Measurements from ENCODE around the gene CFB. TPM values are rescaled to one million over a fixed set of nuclear protein-coding genes. Genes with fewer than 3 reads are reported as not detected.

Gene CFB
- total RNA-seq, 1 experiment from 2014 or later: 1.4 TPM

DNA sequence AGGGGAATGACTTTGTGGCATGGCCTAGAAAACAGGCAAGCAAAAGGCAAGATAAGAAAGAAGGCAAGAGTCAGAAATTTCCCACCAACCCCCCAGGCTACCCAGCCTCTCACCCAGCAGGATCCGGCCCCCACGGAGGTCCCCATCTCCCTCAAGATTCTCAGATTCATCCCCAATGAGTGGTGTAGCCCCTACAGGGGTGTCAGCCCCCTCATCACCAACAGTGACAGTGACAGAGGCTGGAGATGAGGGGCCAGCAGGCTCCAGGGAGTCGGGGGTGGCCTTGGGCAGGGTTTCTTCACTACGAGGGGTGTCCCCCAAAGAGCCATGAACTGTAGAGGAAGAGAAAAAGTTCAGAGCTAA, 49.4 kb upstream of the CFB start (continued):
- TF ChIP-seq, protein P1, sequence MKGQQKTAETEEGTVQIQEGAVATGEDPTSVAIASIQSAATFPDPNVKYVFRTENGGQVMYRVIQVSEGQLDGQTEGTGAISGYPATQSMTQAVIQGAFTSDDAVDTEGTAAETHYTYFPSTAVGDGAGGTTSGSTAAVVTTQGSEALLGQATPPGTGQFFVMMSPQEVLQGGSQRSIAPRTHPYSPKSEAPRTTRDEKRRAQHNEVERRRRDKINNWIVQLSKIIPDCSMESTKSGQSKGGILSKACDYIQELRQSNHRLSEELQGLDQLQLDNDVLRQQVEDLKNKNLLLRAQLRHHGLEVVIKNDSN (CRISPR knock-in tag; IDR thresholded peaks at IDR 0.05): no peak
- TF ChIP-seq, protein P2, sequence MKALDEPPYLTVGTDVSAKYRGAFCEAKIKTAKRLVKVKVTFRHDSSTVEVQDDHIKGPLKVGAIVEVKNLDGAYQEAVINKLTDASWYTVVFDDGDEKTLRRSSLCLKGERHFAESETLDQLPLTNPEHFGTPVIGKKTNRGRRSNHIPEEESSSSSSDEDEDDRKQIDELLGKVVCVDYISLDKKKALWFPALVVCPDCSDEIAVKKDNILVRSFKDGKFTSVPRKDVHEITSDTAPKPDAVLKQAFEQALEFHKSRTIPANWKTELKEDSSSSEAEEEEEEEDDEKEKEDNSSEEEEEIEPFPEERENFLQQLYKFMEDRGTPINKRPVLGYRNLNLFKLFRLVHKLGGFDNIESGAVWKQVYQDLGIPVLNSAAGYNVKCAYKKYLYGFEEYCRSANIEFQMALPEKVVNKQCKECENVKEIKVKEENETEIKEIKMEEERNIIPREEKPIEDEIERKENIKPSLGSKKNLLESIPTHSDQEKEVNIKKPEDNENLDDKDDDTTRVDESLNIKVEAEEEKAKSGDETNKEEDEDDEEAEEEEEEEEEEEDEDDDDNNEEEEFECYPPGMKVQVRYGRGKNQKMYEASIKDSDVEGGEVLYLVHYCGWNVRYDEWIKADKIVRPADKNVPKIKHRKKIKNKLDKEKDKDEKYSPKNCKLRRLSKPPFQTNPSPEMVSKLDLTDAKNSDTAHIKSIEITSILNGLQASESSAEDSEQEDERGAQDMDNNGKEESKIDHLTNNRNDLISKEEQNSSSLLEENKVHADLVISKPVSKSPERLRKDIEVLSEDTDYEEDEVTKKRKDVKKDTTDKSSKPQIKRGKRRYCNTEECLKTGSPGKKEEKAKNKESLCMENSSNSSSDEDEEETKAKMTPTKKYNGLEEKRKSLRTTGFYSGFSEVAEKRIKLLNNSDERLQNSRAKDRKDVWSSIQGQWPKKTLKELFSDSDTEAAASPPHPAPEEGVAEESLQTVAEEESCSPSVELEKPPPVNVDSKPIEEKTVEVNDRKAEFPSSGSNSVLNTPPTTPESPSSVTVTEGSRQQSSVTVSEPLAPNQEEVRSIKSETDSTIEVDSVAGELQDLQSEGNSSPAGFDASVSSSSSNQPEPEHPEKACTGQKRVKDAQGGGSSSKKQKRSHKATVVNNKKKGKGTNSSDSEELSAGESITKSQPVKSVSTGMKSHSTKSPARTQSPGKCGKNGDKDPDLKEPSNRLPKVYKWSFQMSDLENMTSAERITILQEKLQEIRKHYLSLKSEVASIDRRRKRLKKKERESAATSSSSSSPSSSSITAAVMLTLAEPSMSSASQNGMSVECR (CRISPR knock-in tag; IDR thresholded peaks at IDR 0.05; ENCODE audit: borderline replicate concordance): no peak

DNA sequence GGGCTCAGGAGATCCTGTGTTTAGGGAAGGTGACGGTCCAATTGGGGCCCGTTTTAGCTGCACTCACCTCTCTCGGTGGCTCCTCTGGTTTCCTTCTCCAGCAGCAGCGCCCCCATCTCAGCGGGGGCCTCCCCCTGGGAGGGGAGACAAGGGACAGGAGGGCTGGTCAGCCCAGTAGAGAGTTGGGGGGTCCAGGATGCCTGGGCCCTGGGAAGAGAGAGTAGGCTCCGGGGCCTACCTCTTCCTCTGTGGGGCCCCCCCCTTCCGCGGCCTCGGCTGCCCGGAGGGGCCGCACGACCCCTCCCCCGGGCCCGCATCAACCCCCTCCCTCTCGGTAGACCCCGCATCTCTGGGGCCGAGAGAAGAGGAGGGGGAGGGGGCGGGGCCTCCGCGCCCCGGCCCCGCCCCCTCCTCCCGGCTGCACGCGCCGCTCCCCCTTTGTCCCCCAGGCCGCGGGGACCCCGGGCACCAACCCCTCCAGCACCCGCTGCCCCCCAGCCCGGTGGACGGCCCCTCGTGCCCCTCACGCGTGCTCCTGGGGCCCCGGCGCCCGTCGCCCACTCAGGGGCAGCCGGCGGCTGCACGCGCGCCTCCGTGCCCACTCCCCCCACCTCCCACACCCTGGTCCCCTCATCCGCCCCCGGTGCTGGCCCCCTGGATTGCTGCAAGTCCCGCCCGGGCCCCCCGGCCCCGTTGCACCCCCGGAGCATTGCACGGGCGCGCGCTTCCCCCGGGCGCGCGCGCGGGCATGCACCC, 48.9 kb upstream of the CFB start:
- CTCF ChIA-PET: interaction anchor here (1.0 to 2.6 kb wide), 11 partner anchors 8 to 298 kb away, joined by 4 to 22 read pairs (median 5); no protein-coding TSS in a partner anchor
- DNase-seq (ENCODE audit: low spot score) (no peak), ATAC-seq (peak; percentile 25)
- H3K27ac Mint-ChIP-seq: peak overlapping the region; percentile 85; the same call in 1 of the 2 replicates
- H3K36me3 Mint-ChIP-seq: peaks cover 34% of the 10 kb centered on the region
- H3K4me1 Mint-ChIP-seq: peaks cover 15% of the 10 kb centered on the region
- H3K4me3 Mint-ChIP-seq: peak overlapping the region; percentile 77
- POLR2A ChIA-PET: interaction anchor here (0.6 to 2.1 kb wide), 4 partner anchors 10 to 960 kb away, joined by 3 to 6 read pairs (median 4); partner anchors contain the start of genes HSPA1B and NEU1
- no peaks in the 10 kb centered on the region for H3K27me3 Mint-ChIP-seq (ENCODE audit: low read depth)
- H3K9me3 Mint-ChIP-seq: no peaks in the 10 kb centered on the region
- TF ChIP-seq EMX1 (CRISPR knock-in tag; IDR thresholded peaks at IDR 0.05) (no peak), ZNF232 (CRISPR knock-in tag; IDR thresholded peaks at IDR 0.05) (no peak), ZNF219 (CRISPR knock-in tag; IDR thresholded peaks at IDR 0.05; ENCODE audit: borderline replicate concordance) (no peak), JAZF1 (CRISPR knock-in tag; IDR thresholded peaks at IDR 0.05) (no peak), ZNF396 (CRISPR knock-in tag; IDR thresholded peaks at IDR 0.05; ENCODE audit: borderline replicate concordance) (no peak), GTF2I (CRISPR knock-in tag; conservative IDR thresholded peaks at IDR 0.05) (no peak), SMAD3 (CRISPR knock-in tag; IDR thresholded peaks at IDR 0.05; ENCODE audit: borderline replicate concordance) (no peak), GABPB1 (CRISPR knock-in tag; IDR thresholded peaks at IDR 0.05) (no peak), ESRRA (CRISPR knock-in tag; IDR thresholded peaks at IDR 0.05; ENCODE audit: borderline replicate concordance) (no peak)
- TF ChIP-seq, protein P3, sequence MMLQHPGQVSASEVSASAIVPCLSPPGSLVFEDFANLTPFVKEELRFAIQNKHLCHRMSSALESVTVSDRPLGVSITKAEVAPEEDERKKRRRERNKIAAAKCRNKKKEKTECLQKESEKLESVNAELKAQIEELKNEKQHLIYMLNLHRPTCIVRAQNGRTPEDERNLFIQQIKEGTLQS (CRISPR knock-in tag; conservative IDR thresholded peaks at IDR 0.05): no peak
- TF ChIP-seq, protein P4, sequence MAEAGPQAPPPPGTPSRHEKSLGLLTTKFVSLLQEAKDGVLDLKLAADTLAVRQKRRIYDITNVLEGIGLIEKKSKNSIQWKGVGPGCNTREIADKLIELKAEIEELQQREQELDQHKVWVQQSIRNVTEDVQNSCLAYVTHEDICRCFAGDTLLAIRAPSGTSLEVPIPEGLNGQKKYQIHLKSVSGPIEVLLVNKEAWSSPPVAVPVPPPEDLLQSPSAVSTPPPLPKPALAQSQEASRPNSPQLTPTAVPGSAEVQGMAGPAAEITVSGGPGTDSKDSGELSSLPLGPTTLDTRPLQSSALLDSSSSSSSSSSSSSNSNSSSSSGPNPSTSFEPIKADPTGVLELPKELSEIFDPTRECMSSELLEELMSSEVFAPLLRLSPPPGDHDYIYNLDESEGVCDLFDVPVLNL (CRISPR knock-in tag; IDR thresholded peaks at IDR 0.05; ENCODE audit: borderline replicate concordance, low read depth): no peak
- TF ChIP-seq, protein P5, sequence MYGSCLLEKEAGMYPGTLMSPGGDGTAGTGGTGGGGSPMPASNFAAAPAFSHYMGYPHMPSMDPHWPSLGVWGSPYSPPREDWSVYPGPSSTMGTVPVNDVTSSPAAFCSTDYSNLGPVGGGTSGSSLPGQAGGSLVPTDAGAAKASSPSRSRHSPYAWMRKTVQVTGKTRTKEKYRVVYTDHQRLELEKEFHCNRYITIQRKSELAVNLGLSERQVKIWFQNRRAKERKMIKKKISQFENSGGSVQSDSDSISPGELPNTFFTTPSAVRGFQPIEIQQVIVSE (CRISPR knock-in tag; IDR thresholded peaks at IDR 0.05; ENCODE audit: borderline replicate concordance): no peak
- TF ChIP-seq, protein P6, sequence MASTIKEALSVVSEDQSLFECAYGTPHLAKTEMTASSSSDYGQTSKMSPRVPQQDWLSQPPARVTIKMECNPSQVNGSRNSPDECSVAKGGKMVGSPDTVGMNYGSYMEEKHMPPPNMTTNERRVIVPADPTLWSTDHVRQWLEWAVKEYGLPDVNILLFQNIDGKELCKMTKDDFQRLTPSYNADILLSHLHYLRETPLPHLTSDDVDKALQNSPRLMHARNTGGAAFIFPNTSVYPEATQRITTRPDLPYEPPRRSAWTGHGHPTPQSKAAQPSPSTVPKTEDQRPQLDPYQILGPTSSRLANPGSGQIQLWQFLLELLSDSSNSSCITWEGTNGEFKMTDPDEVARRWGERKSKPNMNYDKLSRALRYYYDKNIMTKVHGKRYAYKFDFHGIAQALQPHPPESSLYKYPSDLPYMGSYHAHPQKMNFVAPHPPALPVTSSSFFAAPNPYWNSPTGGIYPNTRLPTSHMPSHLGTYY (CRISPR knock-in tag; IDR thresholded peaks at IDR 0.05): no peak
- TF ChIP-seq, protein P7, sequence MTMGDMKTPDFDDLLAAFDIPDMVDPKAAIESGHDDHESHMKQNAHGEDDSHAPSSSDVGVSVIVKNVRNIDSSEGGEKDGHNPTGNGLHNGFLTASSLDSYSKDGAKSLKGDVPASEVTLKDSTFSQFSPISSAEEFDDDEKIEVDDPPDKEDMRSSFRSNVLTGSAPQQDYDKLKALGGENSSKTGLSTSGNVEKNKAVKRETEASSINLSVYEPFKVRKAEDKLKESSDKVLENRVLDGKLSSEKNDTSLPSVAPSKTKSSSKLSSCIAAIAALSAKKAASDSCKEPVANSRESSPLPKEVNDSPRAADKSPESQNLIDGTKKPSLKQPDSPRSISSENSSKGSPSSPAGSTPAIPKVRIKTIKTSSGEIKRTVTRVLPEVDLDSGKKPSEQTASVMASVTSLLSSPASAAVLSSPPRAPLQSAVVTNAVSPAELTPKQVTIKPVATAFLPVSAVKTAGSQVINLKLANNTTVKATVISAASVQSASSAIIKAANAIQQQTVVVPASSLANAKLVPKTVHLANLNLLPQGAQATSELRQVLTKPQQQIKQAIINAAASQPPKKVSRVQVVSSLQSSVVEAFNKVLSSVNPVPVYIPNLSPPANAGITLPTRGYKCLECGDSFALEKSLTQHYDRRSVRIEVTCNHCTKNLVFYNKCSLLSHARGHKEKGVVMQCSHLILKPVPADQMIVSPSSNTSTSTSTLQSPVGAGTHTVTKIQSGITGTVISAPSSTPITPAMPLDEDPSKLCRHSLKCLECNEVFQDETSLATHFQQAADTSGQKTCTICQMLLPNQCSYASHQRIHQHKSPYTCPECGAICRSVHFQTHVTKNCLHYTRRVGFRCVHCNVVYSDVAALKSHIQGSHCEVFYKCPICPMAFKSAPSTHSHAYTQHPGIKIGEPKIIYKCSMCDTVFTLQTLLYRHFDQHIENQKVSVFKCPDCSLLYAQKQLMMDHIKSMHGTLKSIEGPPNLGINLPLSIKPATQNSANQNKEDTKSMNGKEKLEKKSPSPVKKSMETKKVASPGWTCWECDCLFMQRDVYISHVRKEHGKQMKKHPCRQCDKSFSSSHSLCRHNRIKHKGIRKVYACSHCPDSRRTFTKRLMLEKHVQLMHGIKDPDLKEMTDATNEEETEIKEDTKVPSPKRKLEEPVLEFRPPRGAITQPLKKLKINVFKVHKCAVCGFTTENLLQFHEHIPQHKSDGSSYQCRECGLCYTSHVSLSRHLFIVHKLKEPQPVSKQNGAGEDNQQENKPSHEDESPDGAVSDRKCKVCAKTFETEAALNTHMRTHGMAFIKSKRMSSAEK (CRISPR knock-in tag; IDR thresholded peaks at IDR 0.05; ENCODE audit: borderline replicate concordance): no peak
- TF ChIP-seq, protein P8, sequence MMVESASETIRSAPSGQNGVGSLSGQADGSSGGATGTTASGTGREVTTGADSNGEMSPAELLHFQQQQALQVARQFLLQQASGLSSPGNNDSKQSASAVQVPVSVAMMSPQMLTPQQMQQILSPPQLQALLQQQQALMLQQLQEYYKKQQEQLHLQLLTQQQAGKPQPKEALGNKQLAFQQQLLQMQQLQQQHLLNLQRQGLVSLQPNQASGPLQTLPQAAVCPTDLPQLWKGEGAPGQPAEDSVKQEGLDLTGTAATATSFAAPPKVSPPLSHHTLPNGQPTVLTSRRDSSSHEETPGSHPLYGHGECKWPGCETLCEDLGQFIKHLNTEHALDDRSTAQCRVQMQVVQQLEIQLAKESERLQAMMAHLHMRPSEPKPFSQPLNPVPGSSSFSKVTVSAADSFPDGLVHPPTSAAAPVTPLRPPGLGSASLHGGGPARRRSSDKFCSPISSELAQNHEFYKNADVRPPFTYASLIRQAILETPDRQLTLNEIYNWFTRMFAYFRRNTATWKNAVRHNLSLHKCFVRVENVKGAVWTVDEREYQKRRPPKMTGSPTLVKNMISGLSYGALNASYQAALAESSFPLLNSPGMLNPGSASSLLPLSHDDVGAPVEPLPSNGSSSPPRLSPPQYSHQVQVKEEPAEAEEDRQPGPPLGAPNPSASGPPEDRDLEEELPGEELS (CRISPR knock-in tag; IDR thresholded peaks at IDR 0.05): no peak
